Activated CD4-positive, CD25-positive, alpha-beta regulatory T cell treated with anti-CD3 and anti-CD28 coated beads, Interleukin-2, amount 50 U/mL, for 72 hours (primary cell): Measurements from ENCODE around the gene CST5.
"Not testable (repeated sequence)": the region's sequence is repeated elsewhere in the genome, so short reads cannot be mapped to it uniquely, and the experiment has no call there.

Experiments
- DNase-seq: peaks from one replicate; pipeline ENCODE4 v3.0.0; 2021

The CST5 gene

GRCh38 chr20:23879328-23879798, at the start of gene CST5:
TSS of gene CST5 (minus strand) at chr20:23879748. CDS start at chr20:23879676, 72 bp downstream.
- no peak for DNase-seq

GRCh38 chr20:23928788-23929187, 49.2 kb upstream of the CST5 start:
- DNase-seq: peak; percentile 57

GRCh38 chr20:23928353-23928752, 48.8 kb upstream of the CST5 start:
- no peak for DNase-seq

- DNase-seq: no peak
Observed at GRCh38 chr20:23926944-23927872, 47.7 kb upstream of the CST5 start.

GRCh38 chr20:23926526-23926880, 47.0 kb upstream of the CST5 start:
- DNase-seq: no peak

GRCh38 chr20:23925789-23926525, 46.4 kb upstream of the CST5 start:
- DNase-seq: no peak

GRCh38 chr20:23924751-23925150, 45.2 kb upstream of the CST5 start:
- no peak for DNase-seq

GRCh38 chr20:23923891-23924435, 44.4 kb upstream of the CST5 start:
- no peak for DNase-seq

GRCh38 chr20:23923311-23923710, 43.8 kb upstream of the CST5 start:
- no peak for DNase-seq

- DNase-seq: no peak
Observed at GRCh38 chr20:23920408-23921325, 41.1 kb upstream of the CST5 start.

- DNase-seq: no peak
Observed at GRCh38 chr20:23918896-23919295, 39.3 kb upstream of the CST5 start.

- DNase-seq: no peak
Observed at GRCh38 chr20:23918101-23918862, 38.7 kb upstream of the CST5 start.

GRCh38 chr20:23917024-23917725, 37.6 kb upstream of the CST5 start:
- no peak for DNase-seq

- DNase-seq: no peak
Observed at GRCh38 chr20:23915844-23916243, 36.3 kb upstream of the CST5 start.

- not testable (repeated sequence) for DNase-seq
Observed at GRCh38 chr20:23914469-23914868, 34.9 kb upstream of the CST5 start.

- DNase-seq: no peak
Observed at GRCh38 chr20:23910210-23910609, 30.7 kb upstream of the CST5 start.

GRCh38 chr20:23909390-23909789, 29.8 kb upstream of the CST5 start:
- DNase-seq: no peak

GRCh38 chr20:23907579-23907978, 28.0 kb upstream of the CST5 start:
- no peak for DNase-seq

- DNase-seq: not testable (repeated sequence)
Observed at GRCh38 chr20:23902396-23902795, 22.8 kb upstream of the CST5 start.

- DNase-seq: not testable (repeated sequence)
Observed at GRCh38 chr20:23890867-23891266, 11.3 kb upstream of the CST5 start.

- DNase-seq: peak; percentile 58
Observed at GRCh38 chr20:23889775-23890187, 10.2 kb upstream of the CST5 start.
